A549 (cell line): Measurements from ENCODE around the gene CUZD1.

ENCODE experiments used
- CHD2 ChIP-seq: fragments of 150-350 bp; IDR thresholded peaks from 2 replicates; pipeline ENCODE4 v1.6.1; 2014; ENCODE audit warnings: low read length; ENCODE audit not compliant: partially characterized antibody
- CTCF ChIP-seq: fragments of >200 bp; sonication (Bioruptor Twin); formaldehyde crosslinking; IDR thresholded peaks from 3 replicates; pipeline ENCODE4 v1.5.1; 2016
- EHMT2 ChIP-seq: fragments of 200-600 bp; sonication (generic); IDR thresholded peaks from 2 replicates; pipeline ENCODE4 v1.6.1; 2016; ENCODE audit warnings: antibody characterized with exemption, low read depth, mild to moderate bottlenecking, moderate library complexity
- EP300 ChIP-seq, 2 experiments: fragments of >200 bp; sonication (Bioruptor Twin); formaldehyde crosslinking; IDR thresholded peaks; 2 replicates in 1 of 2; 3 replicates in 1 of 2; pipeline ENCODE4 v1.6.1; 2016 to 2017
- ESRRA ChIP-seq: fragments of 150-350 bp; IDR thresholded peaks from 2 replicates; pipeline ENCODE4 v1.6.1; 2014; ENCODE audit warnings: mild to moderate bottlenecking, low read length, borderline replicate concordance
- HDAC2 ChIP-seq: fragments of 200-600 bp; sonication (generic); IDR thresholded peaks from 2 replicates; pipeline ENCODE4 v1.6.1; 2016
- PBX3 ChIP-seq: IDR thresholded peaks from 2 replicates; pipeline ENCODE4 v1.6.1; 2012
- POLR2A ChIP-seq: IDR thresholded peaks from 2 replicates; pipeline ENCODE4 v1.6.1; 2012; ENCODE audit warnings: mild to moderate bottlenecking, low read length
- RAD21 ChIP-seq, 2 experiments: fragments of >200 bp in 1 of 2; sonication (Bioruptor Twin) in 1 of 2; formaldehyde crosslinking in 1 of 2; IDR thresholded peaks in 1 of 2; conservative IDR thresholded peaks in 1 of 2; 2 replicates in 1 of 2; 3 replicates in 1 of 2; pipeline ENCODE4 v1.6.1; 2012 to 2018; ENCODE audit warnings: inconsistent platforms in 1 of 2
- RFX5 ChIP-seq: fragments of 450-650 bp; IDR thresholded peaks from 2 replicates; pipeline ENCODE4 v1.7.1; 2014; ENCODE audit warnings: antibody characterized with exemption, mild to moderate bottlenecking, moderate library complexity

DNA sequence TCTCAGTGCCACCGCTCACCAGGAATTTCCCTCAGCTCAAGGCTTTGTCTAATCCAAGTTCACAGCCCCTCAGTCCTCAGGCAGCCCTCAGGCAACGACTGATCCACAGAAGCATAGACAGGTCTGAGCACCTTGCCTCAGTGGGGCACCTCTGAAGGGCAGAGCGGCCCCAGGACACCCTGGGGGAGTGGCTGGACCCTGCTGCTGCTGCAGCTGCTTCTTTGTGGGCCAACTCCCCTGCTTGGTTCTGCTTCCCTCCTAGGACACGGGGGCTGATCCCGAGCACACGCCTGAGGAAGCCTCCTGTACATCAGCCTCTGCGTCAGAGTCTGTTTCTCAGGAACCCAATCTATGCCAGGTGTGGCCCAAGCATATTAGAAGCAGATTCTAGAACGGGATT, 16.2 kb downstream of the CUZD1 start:
- TF ChIP-seq CTCF: no peak
- TF ChIP-seq CHD2: no peak
- no peak for TF ChIP-seq POLR2A
- TF ChIP-seq RFX5: no peak
- TF ChIP-seq PBX3: no peak
- no peak for TF ChIP-seq EP300 (IDR thresholded peaks at IDR 0.05)
- no peak for TF ChIP-seq ESRRA
- TF ChIP-seq RAD21 (conservative IDR thresholded peaks at IDR 0.05 in 1 of 2, IDR thresholded peaks at IDR 0.05 in 1 of 2): no peak
- no peak for TF ChIP-seq EHMT2
- no peak for TF ChIP-seq HDAC2
